GM13977 (cell line): ENCODE measurements around the gene WDR27.

Experiments
- DNase-seq: peaks from one replicate; pipeline ENCODE4 v3.0.0; 2012; ENCODE audit warnings: low spot score
- CTCF ChIP-seq: IDR thresholded peaks from 2 replicates; pipeline ENCODE4 v1.5.1; 2012; ENCODE audit warnings: mild to moderate bottlenecking, control low read depth; ENCODE audit not compliant: insufficient read depth; ENCODE audit errors: extremely low read depth, missing control alignments
- in situ Hi-C: fragments of 300-500 bp; cut with MboI; formaldehyde crosslinking; loops from one replicate; pipeline ENCODE4 v1.12.0; 2022; ENCODE audit warnings: low sequenced_read_pairs, low pct_unique_long_range_greater_than_20kb, mixed read lengths, inconsistent platforms; ENCODE audit not compliant: unreplicated experiment

The WDR27 gene

GRCh38 chr6:169533301-169534038 is 168.4 kb downstream of the WDR27 start:
- no peak for TF ChIP-seq CTCF
- in situ Hi-C loops: no loop called here
- DNase-seq: no peak

GRCh38 chr6:169530752-169531123 is 171.1 kb downstream of the WDR27 start:
- DNase-seq: no peak
- no peak for TF ChIP-seq CTCF
- in situ Hi-C loops: no loop called here

- no peak for DNase-seq
- TF ChIP-seq CTCF: no peak
- in situ Hi-C loops: no loop called here
Observed at GRCh38 chr6:169529931-169530751, 171.7 kb downstream of the WDR27 start.

- no peak for DNase-seq
- in situ Hi-C loops: no loop called here
- TF ChIP-seq CTCF: no peak
Observed at GRCh38 chr6:169528755-169529154, 173.1 kb downstream of the WDR27 start.

- no peak for TF ChIP-seq CTCF
- DNase-seq: no peak
- in situ Hi-C loops: no loop called here
Observed at GRCh38 chr6:169527306-169527705, 174.5 kb downstream of the WDR27 start.

- in situ Hi-C loops: no loop called here
- no peak for TF ChIP-seq CTCF
- no peak for DNase-seq
Observed at GRCh38 chr6:169521825-169522224, 180.0 kb downstream of the WDR27 start.
